GM12892 (cell line): ENCODE results near the gene YTHDF1.
A peak's percentile ranks its signal among the peaks of the same experiment; 100 is the strongest.

Experiments used
- DNase-seq: peaks from one replicate; pipeline ENCODE4 v3.0.0; 2011; ENCODE audit not compliant: insufficient read length
- FAIRE-seq: peaks from 2 replicates; lab custom pipeline; 2011; peaks lifted over from hg19 to GRCh38; lab: Jason Lieb, UNC
- POLR2A ChIP-seq: IDR thresholded peaks from 2 replicates; pipeline ENCODE4 v1.6.1; 2011; ENCODE audit warnings: low read depth, low read length, control low read depth
- POLR2AphosphoS5 ChIP-seq: IDR thresholded peaks from 2 replicates; pipeline ENCODE4 v1.6.1; 2011; ENCODE audit warnings: low read depth, low read length, control low read depth
- TAF1 ChIP-seq: IDR thresholded peaks from 2 replicates; pipeline ENCODE4 v1.6.1; 2011; ENCODE audit warnings: low read depth, mild to moderate bottlenecking, control low read depth, low read length, borderline replicate concordance

The YTHDF1 gene

DNA sequence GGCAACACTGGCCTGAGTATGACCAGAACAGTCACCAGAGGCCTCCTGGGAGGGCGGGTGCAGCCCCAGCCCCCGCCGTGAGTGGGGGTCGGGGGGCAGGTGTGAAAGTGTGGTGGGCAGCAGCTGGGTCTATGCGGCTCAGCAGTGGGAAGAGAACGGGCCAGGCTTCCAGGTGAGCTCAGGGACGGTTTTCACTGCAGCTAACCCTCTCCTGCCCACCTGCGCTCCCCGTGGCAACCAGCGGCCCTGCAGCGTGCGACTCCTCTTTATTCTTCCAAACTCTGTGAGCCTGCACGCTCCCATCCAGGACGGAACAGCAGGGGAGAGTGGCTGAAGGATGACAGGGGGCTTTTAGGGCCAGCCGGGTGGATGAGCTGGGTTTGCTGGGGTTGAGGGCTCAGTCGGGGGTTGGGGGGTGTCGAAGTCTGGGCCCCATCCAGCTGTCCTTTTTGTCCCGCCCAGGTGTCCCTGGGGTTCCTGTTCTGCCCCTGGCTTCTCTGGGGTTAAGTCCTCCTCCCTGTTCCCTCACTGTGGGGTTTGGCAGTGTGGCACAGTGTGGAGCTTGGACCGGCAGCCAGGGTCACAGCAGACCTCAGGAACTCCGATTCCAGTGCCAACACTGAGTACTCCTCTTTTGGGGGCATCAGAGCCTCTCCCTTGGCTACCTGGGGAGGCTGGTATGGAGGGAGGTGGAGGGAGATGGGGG lies 18.9 kb upstream of the YTHDF1 start:
- FAIRE-seq = peak; percentile 38
- DNase-seq = no peak
- no peak for TF ChIP-seq POLR2A
- no peak for TF ChIP-seq TAF1
- TF ChIP-seq POLR2AphosphoS5 = no peak

DNA sequence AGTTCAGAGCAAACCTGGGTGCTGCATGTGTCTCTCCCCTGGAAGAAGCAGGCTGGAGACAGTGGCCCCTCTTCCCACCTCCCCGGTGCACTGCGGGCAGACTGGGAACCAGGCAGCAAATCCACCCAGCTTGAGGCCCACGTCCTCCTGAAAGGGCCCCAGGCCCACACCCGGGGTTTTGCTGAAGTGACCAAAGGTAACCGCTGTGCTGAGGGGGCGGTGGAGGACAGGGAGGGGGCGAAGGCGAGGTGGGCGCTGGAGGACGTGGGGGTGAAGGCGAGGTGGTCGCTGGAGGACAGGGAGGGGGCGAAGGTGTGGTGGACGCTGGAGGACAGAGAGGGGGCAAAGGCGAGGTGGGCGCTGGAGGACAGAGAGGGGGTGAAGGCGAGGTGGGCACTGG lies 18.0 kb upstream of the YTHDF1 start:
- FAIRE-seq (no peak), DNase-seq (no peak)
- TF ChIP-seq POLR2A (no peak), TAF1 (no peak), POLR2AphosphoS5 (no peak)

DNA sequence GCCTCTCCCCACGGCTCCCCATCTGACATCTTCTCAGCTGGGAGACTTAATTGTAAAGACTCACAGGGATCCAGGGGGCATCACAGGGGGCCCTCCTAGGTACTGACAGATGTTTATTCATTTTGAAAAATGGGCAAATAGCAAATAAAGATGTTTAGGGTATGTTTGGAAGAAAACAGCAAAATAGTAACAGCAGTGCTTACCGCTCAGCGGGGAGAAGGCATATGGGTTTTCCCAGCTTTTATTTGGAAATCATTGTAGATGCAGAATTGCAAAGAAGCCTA lies 17.1 kb upstream of the YTHDF1 start:
- FAIRE-seq (no peak), DNase-seq (no peak)
- TF ChIP-seq TAF1 (no peak), POLR2AphosphoS5 (no peak), POLR2A (no peak)

DNA sequence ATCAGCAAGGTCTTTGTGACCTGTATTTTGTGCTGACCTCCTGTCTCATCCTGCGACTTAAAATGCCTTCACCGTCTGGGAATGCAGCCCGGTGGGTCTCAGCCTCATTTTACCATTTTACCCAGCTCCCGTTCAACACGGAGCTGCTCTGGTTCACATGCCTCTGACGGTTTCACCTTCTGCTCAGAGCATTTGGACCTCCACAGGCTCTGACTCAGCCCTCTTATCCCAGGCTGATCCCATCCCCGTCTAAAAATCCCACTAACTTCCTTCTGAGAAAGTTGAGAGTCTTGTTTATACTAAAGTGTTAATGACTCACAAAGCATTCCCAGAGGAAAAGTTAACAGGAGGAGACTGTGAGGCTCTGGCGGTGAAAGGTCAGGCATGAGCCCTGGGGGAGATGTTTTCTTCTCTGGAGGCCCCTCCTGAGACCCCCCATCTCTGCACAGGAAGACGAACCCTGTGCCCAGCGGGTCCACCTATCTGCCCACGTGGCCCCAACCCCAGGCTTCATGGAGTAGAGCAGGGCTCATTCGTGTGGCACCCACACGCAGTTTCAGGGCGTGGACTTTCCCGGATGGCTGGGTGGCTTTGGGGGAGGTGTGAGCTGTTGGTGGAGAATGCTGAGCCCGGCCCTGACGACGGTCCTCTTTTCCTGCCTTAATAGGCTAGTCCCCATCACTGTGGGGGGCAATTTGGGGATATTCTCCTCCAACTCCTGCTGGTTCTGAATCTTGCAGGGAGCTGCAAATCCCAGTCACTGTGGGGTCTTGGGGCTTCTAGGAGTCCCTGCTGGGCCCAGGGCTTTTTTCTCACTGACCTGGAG lies 16.5 kb upstream of the YTHDF1 start:
- no peak for FAIRE-seq
- TF ChIP-seq POLR2A (no peak), POLR2AphosphoS5 (no peak), TAF1 (no peak)

DNA sequence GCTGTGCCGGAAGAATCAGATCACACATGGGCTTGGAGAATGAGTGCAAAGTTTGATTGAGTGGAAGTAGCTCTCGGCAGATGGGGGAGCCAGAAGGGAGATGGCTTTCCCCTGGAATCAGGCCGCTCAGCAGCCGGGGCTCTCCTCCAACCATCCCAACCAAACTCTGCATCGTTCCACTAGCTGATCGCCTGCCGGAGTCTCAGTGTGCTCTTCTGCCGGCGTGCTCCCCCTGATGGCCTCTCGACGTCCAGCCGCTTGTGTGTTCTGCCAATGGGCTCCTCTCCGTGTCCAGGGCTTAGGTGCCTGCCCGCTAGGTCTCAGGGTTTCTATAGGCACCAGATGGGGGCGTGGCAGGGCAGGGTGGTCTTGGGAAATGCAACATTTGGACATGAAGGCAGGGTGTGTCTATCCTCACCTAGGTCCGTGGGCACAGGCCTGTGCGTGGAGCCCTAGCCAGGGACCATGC lies 14.9 kb upstream of the YTHDF1 start:
- DNase-seq (no peak), FAIRE-seq (no peak)
- no peak for TF ChIP-seq POLR2AphosphoS5
- no peak for TF ChIP-seq TAF1
- TF ChIP-seq POLR2A = no peak

More for the DNA sequence above, 16.5 kb upstream of the YTHDF1 start:
- no peak for DNase-seq

DNA sequence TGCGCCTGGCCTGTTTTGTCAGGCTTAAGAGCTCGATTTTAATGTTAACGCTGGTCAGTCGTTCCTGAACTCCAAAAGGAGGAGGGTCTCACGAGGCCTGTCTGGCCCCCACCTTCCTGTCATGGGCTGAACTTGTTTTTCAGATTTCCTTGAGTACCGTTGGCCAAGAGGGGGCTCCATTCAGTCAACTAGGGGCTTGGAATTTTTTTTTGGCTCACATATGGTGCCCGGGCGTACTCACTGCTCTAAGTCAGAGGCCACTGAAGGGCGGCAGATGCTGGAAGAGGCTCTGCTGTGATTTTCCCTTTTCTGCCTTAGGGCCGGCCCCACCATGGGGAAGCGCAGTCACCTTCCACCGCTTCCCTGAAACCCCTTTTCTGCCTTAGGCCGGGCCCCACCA lies 12.9 kb upstream of the YTHDF1 start:
- no peak for FAIRE-seq
- no peak for DNase-seq
- TF ChIP-seq TAF1 (no peak), POLR2AphosphoS5 (no peak), POLR2A (no peak)

DNA sequence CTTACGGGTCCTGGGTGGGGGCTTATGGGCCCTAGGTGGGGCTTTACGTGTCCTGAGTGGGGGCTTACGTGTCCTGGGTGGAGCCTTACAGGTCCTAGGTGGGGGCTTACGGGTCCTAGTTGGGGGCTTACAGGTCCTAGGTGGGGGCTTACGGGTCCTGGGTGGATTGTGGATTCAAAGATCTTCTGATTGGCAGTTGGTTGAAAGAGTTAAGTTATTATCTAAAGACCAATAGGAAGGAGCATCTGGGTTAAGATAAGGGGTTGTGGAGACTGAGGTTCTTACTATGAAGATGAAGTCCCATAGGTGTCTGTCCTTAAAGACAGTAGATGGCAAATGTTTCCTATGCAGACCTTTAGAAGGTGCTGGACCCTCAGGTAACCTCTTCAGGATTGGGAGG lies 11.3 kb upstream of the YTHDF1 start:
- TF ChIP-seq POLR2AphosphoS5 (no peak), TAF1 (no peak), POLR2A (no peak)
- DNase-seq (no peak), FAIRE-seq (no peak)

DNA sequence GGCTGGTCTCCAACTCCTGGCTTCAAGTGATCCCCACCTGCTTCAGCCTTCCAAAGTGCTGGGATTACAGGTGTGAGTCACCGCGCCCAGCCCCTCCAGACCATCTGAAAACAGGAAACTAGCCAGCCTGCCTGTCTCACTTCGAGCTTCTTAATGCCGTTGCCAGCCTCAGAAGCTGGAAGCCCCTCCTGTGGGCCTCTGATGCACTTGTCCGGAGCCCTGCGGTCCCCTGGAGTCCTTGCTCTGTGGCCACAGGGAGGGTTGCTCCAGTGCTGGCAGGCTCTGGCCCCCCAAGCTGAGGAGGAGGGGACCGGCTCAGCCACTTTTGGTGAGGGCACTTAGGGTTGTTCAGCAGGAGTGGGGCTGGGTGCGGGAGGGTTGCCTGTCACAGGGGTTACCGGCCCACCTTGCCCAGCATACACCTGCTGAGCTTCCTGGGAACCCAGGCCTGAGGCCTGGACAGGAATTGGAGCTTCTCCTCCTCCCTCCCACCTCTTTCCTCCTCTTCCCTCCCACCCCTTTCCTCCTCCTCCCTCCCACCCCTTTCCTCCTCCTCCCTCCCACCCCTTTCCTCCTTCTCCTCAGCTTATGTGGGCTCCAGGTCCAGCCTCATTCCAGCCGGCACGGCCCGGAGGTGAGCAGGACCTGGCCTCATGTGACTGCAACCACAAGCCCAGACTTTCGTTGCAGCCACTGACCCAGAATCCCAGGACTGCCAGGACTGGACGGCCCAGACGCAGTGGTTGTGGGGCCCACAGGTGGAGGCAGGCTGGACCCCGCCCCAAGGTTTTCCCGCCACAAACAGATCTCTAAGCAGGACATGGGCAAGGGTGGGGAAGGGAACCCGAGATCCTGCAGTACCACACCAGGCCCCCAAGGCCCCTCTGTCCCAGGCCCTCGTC lies 10.4 kb upstream of the YTHDF1 start:
- TF ChIP-seq POLR2AphosphoS5 = no peak
- DNase-seq (no peak), FAIRE-seq (no peak)

DNA sequence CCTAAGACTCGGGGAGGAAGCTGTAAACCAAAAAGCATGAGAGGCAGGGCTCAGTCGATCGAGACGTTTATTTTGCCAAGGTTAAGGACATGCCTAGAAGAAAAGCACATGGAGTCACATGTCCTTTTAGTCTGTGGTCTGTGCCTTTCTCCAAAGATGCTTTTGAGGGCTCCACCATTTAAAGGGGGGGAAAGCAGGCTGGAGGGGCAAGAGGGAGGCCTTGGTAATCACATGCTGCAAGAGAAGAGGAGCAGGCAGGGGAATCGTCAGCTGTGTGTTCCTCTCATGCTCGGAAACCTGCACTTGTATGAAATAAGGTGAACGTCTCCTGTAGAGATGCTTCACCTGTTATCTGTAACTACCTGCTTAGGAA lies 9.1 kb upstream of the YTHDF1 start:
- DNase-seq = no peak
- TF ChIP-seq TAF1 = no peak
- no peak for TF ChIP-seq POLR2AphosphoS5
- no peak for TF ChIP-seq POLR2A
- FAIRE-seq = no peak

DNA sequence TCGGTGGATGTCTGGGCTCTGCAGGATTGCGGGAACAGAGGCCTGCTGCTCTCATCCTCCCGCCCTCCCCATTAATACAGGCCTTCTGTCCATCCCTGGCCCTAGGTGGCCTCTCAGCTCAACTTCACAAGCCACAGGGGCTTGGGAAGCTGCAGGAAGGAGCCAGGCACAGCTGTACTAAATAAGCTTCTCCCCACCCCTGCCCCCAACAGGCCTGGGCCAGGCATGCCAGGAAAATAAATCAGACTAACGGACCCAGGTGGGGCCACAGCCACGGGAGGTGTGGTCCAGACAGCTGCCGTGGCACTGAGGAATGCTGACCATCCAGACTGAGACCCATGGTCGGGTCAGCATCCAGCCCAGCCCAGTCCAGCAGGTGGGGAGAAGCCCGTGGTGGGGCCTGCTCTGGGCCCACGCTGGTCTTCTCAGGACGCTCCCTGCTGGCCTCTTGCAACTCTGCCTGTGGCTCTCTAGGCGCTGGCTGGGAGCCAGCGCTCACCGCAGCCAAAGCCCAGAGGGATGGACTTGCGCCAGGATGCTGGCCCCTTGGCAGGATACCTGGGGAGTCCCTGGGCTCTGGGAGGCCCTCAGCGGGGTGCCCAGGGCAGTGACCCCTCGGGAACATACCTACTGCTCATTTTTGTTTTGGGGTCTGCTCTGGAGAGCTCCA lies 8.6 kb upstream of the YTHDF1 start:
- DNase-seq = no peak
- no peak for FAIRE-seq
- TF ChIP-seq POLR2AphosphoS5 (no peak), TAF1 (no peak), POLR2A (no peak)

DNA sequence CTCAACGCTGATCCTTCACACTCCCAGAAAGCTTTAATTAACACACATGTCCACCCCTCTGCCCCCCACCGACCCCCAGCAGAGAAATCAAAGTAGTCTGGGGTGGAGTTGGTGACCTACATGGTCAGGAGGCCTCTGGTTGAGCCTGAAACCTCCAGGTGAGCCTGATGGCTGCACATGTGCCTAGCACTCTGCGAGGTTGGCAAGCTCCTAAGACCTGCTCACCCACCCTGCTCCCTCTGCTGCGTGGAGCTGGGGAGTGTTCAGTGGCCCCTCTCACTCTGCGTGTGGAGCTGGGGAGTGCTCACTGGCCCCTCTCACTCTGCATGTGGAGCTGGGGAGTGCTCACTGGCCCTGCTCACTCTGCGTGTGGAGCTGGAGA lies 7.9 kb upstream of the YTHDF1 start:
- TF ChIP-seq POLR2AphosphoS5 (no peak), POLR2A (no peak), TAF1 (no peak)
- DNase-seq (no peak), FAIRE-seq (no peak)

DNA sequence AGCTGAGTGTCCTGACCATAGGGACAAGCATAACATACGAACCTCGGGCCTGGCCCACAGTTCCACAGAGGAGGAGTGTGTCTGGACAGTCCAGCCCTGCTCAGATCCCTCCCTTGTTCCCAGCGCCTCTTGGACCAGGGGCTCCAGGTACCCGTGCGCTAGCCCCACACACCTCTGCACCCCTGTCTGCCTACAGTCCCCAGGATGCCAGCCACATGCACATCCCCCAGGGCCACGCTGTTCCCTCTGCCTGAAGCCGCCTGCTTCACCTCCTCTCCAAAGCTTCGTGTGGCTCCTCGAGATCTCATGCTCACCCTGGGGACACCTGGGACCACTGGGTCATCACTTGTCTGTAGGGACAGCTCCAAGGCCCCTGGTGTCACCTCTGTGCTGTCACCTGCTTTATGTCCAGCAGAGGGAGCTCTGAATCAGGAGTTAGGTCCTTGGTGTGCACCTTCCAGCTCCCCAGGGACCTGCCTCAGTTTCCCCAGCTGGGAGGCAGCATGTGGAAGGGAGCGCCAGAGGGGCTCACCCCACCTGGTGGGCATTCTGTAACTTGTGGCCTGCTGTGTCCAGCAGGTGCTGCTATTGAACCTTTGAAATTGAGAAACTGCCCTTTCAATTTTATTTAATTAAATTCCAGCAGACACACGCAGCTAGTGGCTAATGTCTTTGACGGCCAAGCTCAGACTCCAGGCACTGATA lies 7.3 kb upstream of the YTHDF1 start:
- no peak for TF ChIP-seq POLR2A
- no peak for TF ChIP-seq POLR2AphosphoS5
- no peak for TF ChIP-seq TAF1
- FAIRE-seq (no peak), DNase-seq (no peak)
